HL-60 (cell line): ENCODE data around the gene PEX11B.

Experiments
- REST ChIP-seq: IDR thresholded peaks from 2 replicates; pipeline ENCODE4 v1.6.1; 2012; ENCODE audit warnings: low read depth; ENCODE audit not compliant: insufficient replicate concordance
- TF ChIP-seq, protein P1 (sequence below): IDR thresholded peaks from one replicate; pipeline ENCODE4 v1.5.1; 2011; ENCODE audit warnings: low read length, control low read depth, inconsistent platforms; ENCODE audit not compliant: insufficient read depth

DNA sequence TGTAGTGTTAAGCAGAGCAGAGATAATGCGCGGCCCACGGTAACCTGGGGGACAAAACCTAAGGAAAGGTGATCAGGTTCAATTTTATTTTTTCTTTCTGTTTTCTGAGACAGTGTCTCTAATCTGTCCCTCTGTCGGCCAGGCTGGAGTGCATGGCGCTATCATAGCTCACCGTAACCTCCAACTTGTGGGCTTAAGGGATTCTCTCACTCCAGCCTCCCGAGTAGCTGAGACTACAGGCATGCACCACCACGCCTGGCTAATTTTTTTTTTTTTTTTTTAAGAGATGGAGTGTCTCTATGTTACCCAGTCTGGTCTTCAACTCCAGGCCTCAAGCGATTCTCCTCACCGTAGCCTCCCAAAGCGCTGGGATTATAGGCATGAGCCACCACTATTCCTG lies 32.1 kb downstream of the PEX11B start:
- TF ChIP-seq REST = no peak
- TF ChIP-seq, protein P1, sequence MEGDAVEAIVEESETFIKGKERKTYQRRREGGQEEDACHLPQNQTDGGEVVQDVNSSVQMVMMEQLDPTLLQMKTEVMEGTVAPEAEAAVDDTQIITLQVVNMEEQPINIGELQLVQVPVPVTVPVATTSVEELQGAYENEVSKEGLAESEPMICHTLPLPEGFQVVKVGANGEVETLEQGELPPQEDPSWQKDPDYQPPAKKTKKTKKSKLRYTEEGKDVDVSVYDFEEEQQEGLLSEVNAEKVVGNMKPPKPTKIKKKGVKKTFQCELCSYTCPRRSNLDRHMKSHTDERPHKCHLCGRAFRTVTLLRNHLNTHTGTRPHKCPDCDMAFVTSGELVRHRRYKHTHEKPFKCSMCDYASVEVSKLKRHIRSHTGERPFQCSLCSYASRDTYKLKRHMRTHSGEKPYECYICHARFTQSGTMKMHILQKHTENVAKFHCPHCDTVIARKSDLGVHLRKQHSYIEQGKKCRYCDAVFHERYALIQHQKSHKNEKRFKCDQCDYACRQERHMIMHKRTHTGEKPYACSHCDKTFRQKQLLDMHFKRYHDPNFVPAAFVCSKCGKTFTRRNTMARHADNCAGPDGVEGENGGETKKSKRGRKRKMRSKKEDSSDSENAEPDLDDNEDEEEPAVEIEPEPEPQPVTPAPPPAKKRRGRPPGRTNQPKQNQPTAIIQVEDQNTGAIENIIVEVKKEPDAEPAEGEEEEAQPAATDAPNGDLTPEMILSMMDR = no peak
